H7 (cell line): ENCODE data around the gene NID2. TPM values are rescaled to one million over a fixed set of nuclear protein-coding genes. Genes with fewer than 3 reads are reported as not detected.

Experiments
- DNase-seq: peaks from one replicate; pipeline ENCODE4 v3.0.0; 2012
- H3K27me3 ChIP-seq: 2 replicates; pipeline ENCODE4 v1.6.0; 2011; ENCODE audit warnings: mild to moderate bottlenecking, low read length; ENCODE audit not compliant: control insufficient read depth, insufficient read depth
- H3K36me3 ChIP-seq: replicated peaks from 2 replicates; pipeline ENCODE4 v1.5.1; 2011; ENCODE audit warnings: low read length; ENCODE audit not compliant: control insufficient read depth, insufficient read depth
- H3K4me3 ChIP-seq: 2 replicates; pipeline ENCODE4 v1.5.1; 2011; ENCODE audit warnings: low read depth, mild to moderate bottlenecking, control low read depth, low read length, moderate library complexity; ENCODE audit not compliant: insufficient read depth
- total RNA-seq: library from RNA; depleted of rRNA; stranded (reverse); fragments of >200 nt; shearing (Covaris generic); gene quantifications from 2 replicates; pipeline ENCODE4 v1.2.3, GENCODE V29; 2014

NID2 gene
- total RNA-seq, 1 experiment from 2014 or later, result 5.1 TPM

DNA sequence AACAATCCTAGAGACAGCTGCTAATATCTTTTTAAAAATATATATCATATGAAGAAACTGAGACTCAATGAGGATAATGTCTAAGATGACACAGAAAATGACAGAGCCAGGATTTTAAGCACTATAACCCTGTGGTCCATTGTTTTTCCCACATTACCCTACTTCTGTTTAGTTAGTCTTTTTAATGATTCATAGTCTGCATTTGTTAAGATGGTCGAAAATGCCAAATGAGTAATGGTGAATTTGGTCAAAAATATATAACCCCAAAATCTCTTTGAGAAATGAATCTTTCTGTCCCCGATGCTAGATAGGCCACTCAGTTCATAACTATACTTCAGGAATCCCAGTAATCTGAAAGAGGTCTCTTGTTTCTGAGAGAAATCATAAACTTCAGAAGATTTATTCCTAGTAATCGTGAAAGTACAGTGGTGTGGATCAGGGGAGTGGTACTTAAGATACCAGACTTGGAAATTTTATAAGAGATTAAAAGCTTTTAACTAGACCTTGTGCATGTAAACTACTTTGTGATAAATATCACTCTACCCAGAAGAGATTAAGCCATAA, 68.8 kb downstream of the NID2 start:
- H3K4me3 ChIP-seq, result no peak overlapping the region
- H3K36me3 ChIP-seq, result peaks cover 22% of the 10 kb centered on the region
- DNase-seq, result no peak
- no peaks in the 10 kb centered on the region for H3K27me3 ChIP-seq

DNA sequence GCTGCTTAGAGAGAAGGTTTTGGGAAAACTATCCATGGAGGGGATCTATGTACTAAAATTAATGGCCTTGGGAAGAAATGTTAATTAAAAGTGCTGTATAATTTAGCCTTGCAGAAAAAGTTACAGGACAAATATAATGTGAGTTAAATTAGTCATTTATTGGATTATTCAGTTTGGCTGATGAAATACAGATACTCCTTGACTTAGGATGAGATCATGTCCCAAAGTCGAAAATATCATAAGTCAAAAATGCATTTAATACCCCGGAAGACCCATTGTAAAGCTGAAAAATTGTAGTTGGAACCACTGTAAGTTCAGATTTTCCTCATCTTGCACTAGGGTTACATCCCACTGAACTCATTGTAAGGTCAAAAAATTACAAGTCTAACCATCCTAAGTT, 69.8 kb downstream of the NID2 start:
- Histone ChIP-seq H3K27me3 (no peaks in the 10 kb centered on the region), H3K36me3 (peaks cover 20% of the 10 kb centered on the region), H3K4me3 (no peak overlapping the region)
- no peak for DNase-seq

DNA sequence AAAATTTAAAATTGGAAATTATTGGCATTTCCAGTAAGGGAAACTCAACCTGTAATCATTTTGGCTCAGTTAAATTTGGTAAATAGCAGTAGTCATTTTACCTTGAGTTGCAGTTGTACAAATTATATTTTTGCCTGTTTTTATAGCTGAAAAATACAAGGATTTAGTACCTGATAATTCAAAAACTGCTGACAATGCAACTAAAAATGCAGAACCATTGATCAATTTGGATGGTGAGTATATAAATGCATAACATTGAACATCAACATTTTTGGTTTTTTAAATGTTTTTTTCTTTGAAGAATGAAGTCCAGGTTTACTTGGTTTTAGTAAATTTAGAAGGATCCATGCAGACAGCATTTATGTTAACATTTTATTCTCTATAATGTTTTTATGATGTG, 70.5 kb downstream of the NID2 start:
- Histone ChIP-seq H3K36me3 (peaks cover 21% of the 10 kb centered on the region), H3K27me3 (no peaks in the 10 kb centered on the region), H3K4me3 (no peak overlapping the region)
- no peak for DNase-seq

DNA sequence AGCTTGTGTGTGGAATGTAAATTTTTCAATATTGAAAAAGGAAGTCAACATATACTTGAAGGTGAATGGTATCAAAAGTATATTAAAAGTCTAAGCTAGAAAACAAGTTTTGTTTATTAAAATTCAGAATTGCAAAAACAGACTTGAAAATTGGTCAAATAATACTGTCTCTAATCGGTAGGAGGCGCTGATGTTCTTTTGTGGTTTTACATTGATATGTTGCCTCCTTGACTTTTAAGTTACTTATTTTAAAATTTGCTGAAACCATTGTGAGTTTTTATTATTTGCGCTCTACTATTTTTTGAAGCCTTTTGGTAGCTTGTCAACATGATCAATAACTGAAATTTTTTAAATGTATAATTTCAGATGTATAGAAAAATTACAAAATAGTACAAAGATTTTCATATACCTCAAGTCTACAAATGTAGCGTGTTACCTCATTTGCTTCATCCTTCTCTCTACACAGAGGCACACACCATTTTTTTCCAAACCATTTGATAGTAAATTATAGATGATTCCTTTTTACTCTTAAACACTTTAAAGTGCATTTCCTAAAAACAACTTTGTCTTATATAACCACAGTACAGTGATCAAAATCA, 72.6 kb downstream of the NID2 start:
- Histone ChIP-seq H3K4me3 (no peak overlapping the region), H3K36me3 (peaks cover 17% of the 10 kb centered on the region)
- DNase-seq, result no peak

DNA sequence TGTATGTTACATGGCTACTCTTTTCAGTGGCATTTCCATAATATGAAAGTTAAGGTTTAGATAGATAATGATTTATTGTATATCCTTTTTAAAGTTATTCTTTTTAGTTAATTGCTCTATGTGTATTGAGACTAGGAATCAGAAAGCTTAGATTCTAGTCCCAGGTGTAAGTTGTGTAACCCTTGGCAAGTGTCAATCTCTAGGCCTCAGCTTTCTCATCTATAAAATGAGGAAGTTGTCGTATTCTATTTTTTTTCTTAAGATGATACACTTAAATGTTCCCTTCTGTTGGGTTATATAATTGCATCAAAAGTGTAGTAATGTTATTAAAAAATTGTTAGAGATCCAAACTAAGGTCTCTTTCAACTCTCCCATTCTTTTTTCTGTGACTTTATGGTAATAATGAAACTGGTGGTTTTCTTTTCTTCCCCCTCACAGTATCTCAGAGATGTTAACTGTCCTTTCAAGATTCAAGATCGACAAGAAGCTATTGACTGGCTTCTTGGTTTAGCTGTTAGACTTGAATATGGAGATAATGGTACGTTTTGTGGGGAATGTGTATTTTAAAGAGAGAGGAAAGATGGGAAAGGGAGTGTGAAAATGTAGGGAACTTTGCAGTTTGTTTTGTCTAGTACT, 75.5 kb downstream of the NID2 start:
- H3K27me3 ChIP-seq, result no peaks in the 10 kb centered on the region
- DNase-seq, result no peak
- H3K36me3 ChIP-seq, result peaks cover 12% of the 10 kb centered on the region
- no peak overlapping the region for H3K4me3 ChIP-seq

More for the DNA sequence above, 72.6 kb downstream of the NID2 start:
- no peaks in the 10 kb centered on the region for H3K27me3 ChIP-seq

DNA sequence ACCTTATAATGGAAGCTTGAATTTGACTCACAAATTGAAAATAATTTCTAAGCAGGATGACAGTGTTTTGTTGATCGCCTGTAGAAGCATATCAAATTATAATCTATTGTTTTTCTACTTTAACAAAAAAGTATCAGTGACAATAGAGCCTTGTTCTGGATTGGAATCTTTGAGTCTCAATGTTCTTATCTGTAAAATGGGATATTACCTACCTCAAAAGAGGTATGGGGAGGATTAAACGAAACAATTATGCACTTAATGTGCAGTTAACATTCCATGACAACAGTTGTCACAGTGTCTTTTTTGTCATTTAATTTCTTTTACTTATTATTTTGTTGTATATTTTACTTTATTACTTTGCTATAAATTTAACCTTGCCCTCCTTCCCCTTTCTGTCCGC, 78.4 kb downstream of the NID2 start:
- Histone ChIP-seq H3K4me3 (peak overlapping the region; percentile 97), H3K27me3 (no peaks in the 10 kb centered on the region), H3K36me3 (peaks cover 12% of the 10 kb centered on the region)
- no peak for DNase-seq

DNA sequence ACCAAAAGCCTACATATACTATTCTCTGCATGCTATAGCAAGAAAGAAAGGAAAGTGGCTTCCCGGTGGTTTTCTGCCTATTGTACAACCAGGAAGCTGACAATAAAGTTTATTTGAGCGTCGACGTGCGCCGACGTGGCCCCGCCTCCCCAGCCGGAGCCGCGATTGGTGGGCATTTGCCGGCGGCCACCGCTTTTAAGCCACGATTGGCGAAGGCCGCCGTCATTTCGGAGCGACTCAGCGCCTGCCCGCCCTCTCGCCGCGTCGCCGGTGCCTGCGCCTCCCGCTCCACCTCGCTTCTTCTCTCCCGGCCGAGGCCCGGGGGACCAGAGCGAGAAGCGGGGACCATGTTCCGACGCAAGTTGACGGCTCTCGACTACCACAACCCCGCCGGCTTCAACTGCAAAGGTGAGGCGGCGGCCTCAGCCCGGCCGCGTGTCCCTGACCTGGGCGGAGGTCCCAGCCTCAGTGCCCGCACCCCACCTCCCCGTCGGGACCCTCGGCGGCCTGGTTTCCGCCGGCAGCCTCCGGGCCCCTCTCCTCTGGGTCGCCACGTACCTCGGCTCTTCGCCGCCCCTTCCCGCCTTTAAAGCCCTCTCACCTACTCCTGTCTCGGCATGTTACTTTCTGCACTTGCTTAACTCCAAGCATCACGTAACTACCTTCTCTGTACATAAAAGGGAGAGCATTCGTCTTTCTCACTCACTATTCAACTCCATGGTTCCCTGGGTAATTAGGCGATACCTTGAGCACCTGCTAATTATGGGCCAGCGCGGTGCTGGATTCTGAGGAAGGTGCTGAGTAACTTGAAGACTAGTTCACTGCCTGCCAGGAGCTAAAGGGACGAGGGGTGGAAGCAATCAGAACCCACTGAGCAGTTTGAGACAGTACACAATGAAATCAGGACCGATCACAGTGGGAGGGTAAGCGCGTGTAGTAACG, 79.3 kb downstream of the NID2 start, which contains the start of gene RTRAF:
TSS of gene RTRAF (plus strand) at position 254 of the 942 bp plus-strand sequence. CDS start at position 348, 94 bp downstream.
- H3K4me3 ChIP-seq, result peak within 1 kb of the TSS; percentile 97
- H3K36me3 ChIP-seq, result peaks cover 12% of the 10 kb centered on the region
- no peaks in the 10 kb centered on the region for H3K27me3 ChIP-seq
- peak; percentile 92 for DNase-seq

DNA sequence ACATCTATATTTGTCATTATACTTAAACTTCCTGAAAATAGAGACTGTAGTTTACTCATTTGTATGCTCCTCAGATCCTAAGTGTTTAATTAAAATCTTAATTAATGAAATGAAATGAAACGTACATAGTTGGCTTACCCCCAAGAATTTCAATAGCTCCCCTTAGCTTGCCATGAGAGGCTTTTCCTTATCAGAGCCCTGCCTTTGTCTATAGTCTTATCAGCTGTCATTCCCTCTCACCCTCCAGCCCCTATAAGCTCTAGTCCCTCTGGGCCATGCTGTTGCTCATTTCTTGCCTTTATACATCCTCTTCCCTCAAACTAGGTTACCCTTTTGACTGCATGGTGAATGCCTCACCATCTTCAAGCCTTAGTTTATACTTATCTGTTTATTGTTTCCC, 80.6 kb downstream of the NID2 start:
- DNase-seq, result no peak
- H3K27me3 ChIP-seq, result no peaks in the 10 kb centered on the region
- peaks cover 6% of the 10 kb centered on the region for H3K36me3 ChIP-seq
- H3K4me3 ChIP-seq, result no peak overlapping the region

DNA sequence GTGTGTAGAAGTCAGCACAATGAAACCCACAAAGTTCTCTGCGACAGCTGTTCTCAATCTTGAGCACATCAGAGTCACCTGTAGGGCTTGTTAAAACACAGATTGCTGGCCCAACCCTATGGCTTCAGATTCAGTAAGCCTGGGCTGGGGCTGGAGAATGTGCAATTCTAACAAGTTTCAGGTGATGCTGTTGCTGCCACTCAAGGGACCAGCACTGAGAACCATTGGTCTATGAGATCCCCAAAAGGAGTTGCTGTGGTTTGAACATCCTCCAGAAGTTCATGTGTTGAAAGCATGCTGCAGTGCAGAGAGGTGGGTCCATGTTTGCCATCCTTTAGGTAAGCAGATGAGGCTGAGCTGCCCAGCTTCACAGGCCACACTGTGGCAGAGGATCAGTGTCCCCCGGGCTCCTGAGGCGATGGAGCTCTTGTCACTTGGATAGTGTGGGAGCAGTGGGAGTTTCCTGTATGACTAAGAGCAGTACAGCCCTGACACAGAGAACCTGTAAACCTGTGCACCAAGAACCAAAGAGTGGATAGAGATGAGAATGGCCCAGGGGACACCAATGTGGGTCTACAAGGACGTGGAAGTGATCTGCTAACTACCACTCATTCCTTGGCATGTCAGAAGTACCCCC, 87.5 kb downstream of the NID2 start:
- no peaks in the 10 kb centered on the region for H3K36me3 ChIP-seq
- H3K27me3 ChIP-seq, result no peaks in the 10 kb centered on the region
- H3K4me3 ChIP-seq, result no peak overlapping the region
- no peak for DNase-seq

DNA sequence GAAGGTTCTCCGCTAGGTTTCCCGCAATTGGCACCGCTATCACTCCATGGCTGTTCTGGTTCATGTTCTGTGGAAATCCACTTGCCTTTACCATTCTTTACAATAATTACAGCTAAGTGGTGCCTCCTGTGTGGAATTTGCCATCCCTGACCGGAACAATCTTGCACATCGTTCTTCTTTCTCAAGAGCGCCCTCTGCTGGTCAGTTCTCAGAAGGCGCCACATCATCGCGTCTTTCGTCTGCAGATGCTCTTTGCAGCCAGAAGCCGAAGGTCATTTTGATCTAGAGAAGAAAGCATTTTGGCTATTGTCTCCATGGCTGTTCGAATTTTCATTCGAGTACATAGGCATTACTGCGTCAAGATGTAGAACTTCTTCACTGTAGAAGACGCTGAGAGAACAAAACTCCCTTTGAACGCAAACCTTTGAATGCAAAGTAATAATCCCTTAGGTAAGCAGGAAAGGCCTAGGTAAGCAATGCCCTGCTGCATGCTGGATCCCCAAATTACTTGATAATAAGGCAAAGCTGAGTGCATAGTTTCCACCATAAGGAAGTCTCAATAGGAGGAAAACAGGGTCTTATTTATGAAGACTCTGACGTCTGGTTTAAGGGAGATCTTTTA, 89.7 kb downstream of the NID2 start:
- no peaks in the 10 kb centered on the region for H3K27me3 ChIP-seq
- H3K4me3 ChIP-seq, result no peak overlapping the region
- peak; percentile 46 for DNase-seq
- H3K36me3 ChIP-seq, result no peaks in the 10 kb centered on the region

DNA sequence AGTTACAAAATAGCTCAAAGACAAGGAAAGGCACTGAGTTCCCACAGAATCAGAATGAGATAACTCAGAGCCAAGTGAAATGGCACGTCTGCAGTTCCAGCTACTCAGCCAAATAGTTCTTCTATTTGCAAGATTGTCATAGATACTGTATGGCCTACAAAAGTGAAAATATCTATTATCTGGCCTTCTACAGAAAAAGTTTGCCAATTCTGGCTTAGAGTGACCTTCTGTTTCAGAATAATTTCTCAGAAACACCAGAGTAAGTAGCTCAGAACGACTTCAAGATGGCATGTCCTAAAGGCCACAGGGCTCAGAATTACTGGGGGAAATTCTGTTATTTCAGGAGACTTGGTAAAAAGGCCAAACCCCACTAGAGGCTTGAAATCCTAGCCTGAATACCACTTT, 90.2 kb downstream of the NID2 start:
- Histone ChIP-seq H3K36me3 (no peaks in the 10 kb centered on the region), H3K4me3 (no peak overlapping the region), H3K27me3 (no peaks in the 10 kb centered on the region)
- DNase-seq, result no peak

DNA sequence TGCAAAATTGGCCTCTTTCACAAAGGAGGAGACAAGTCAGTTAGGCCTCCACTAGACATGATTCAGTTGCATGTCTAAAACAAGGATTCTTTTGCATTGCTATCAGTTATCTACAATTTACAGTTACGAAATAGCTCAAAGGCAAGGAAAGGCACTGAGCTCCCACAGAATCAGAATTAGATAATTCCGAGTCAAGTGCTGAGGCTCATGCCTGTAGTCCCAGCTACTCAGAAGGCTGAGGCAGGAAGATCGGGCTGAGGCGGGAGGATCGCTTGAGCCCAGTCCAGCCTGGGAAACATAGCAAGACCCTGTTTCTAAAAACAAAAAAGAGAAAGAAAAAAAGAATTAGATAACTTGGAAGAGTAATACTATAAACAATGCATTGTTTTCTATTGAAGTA, 91.8 kb downstream of the NID2 start:
- H3K27me3 ChIP-seq, result no peaks in the 10 kb centered on the region
- DNase-seq, result no peak
- no peak overlapping the region for H3K4me3 ChIP-seq
- H3K36me3 ChIP-seq, result no peaks in the 10 kb centered on the region

DNA sequence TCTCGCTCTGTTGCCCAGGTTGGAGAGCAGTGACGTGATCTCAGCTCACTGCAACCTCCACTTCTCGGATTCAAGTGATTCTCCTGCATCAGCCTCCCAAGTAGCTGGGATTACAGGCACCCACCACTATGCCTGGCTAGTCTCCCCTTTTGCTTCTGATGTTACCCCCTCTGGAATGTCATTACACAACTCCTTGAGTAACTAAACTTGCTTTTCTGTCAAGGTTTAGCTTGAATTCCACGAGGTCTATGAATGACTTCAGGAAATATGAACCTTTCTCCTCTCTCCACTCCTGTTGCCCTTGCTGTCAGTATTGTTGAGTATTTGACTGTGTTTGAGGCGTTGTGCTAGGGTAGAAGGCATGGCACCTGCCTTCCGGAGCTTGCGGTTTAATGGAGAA, 96.3 kb downstream of the NID2 start:
- Histone ChIP-seq H3K36me3 (no peaks in the 10 kb centered on the region), H3K27me3 (no peaks in the 10 kb centered on the region), H3K4me3 (no peak overlapping the region)
- DNase-seq, result no peak
